HG02938 (cell line): ENCODE data around the gene DEFB124.
"Not testable (repeated sequence)": the region's sequence is repeated elsewhere in the genome, so short reads cannot be mapped to it uniquely, and the experiment has no call there.

Source experiments
- ATAC-seq: cut with Tn5 transposase; IDR thresholded peaks from one replicate; pipeline ENCODE4 v1.9.1; 2021; ENCODE audit warnings: mild to moderate bottlenecking, moderate library complexity; ENCODE audit not compliant: unreplicated experiment

DEFB124 gene, protein sequence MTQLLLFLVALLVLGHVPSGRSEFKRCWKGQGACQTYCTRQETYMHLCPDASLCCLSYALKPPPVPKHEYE

GRCh38 chr20:31474758-31475427, at the start of gene DEFB124, which contains the start of gene REM1:
DEFB124 (minus strand) TSS chr20:31475127; CDS start chr20:31473013, 2,114 bp downstream.
REM1 (plus strand) TSS chr20:31475288; CDS start chr20:31476446, 1,158 bp downstream.
- ATAC-seq, result no peak

DNA sequence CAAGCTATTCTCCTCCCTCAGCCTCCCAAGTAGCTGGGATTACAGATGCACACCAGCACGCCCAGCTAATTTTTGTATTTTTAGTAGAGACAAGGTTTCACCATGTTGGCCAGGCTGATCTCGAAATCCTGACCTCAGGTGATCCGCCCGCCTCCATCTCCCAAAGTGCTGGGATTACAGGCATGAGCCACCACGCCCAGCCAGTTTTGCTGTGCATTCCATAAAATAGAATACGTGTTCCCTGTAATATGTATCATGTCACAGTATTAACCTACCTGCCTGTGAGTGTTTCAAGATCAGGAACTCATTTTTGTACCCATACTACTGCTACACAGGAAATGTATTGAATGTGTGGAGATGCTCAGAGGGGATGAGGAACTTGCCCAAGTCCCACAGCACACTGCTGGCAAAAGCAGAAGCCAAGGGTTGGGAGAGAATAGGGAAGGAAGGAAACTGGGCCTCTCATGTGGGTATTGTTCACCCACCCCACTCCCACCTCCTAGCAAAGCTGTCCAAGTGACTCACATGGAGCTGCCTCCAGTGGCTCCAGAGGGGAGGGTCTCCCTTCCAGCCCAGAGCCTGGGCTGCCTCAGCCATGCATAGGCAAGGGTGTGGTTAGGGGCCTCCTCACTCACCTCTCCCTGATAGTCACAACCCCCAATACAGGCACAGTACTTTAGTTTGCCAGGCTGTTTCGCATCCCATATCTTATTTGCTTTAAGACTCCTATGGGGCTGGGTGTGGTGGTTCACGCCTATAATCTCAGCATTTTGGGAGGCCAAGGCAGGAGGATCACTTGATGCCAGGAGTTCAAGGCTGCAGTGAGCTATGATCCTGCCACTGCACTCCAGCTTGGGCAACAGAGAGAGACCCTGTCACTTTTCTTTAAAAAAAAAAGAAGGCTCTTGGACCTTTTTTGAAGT, 48.7 kb upstream of the DEFB124 start:
- ATAC-seq, result no peak

DNA sequence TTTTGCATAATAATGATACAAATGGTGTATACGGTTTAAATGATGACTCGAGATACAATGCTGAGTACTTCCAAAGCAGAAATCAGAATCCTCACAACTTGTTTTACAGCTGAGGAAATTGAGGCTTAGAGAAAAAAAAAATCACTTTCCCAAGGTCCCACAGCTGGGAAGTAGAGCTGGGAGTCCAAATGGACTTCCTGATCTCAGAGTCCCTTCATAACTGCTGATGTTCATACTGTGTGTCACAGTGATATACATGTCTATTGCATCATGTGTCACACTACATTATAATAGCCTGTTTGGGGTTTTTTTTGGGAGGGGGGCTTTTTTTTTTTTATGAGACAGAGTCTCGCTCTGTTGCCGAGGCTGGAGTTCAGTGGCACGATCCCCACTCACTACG, 47.8 kb upstream of the DEFB124 start:
- no peak for ATAC-seq

DNA sequence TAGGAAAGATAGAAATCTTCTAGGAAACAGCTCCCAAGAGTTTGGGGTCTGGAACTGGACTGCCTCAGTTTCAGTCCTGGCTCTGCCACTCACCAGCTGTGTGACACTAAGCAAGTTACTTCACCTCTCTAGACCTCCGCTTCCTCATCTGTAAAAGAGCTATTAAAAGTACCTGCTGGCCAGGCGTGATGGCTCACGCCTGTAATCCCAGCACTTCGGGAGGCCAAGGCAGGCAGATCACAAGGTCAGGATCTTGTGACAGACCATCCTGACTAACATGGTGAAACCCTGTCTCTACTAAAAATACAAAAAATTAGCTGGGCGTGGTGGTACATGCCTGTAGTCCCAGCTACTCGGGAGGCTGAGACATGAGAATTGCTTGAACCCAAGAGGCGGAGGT, 46.3 kb upstream of the DEFB124 start:
- ATAC-seq, result not testable (repeated sequence)

DNA sequence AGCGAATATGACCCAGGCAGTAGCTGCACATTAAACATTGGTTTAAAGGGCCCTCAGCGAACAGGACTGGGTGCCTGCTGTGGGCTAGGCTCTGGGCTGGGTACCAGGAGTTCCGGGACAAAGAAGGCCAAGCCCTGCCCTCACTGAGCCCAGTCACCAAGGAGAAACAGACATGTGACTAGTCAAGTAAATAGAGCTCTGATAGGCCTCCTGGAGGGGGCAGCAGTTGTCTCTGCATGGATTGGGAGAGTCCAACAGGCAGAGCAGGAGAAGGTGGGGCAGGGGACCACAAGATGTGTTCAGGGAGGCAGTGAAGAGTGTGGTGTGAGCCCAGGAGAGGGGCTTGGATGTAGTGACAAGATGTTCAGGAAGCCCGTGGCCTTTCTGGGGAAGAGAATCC, 42.4 kb upstream of the DEFB124 start:
- no peak for ATAC-seq

DNA sequence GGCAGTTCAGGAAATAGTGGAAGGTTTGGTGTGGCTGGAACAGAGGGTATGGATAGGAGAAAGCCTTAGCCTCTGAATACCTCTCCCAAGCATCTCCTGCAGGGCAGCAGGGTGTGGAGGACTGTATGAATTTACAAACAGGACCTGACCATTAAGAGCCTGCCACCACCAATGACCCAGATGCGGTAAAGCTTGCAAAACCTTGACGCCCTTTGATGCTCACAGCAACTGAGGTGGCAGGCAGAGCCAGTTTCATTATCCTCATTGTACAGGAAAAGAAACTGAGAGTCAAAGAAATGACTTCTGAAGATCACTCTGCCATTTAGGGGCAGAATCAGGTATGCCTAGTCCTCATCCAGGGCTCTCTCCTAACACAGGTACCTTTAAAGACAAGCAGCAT, 41.7 kb upstream of the DEFB124 start:
- ATAC-seq, result no peak

DNA sequence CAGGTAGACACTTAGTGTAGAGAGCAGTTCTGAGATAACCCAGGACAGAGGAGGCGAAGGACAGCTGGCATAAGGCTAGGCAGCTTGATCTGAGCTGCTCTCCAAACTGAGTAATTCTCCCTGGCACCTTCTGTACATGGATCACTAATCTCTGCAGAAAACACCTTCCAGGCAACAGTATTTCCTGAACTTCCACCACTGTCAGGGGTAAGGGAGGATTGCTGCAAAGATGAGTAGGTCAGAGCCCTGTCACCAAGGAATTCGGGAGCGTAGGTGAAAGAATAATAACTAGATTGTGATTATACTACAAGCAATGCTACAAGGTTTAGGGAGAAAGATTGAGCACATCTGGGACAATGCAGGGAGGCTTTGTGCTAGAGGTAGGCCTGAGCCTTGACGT, 41.2 kb upstream of the DEFB124 start:
- no peak for ATAC-seq

DNA sequence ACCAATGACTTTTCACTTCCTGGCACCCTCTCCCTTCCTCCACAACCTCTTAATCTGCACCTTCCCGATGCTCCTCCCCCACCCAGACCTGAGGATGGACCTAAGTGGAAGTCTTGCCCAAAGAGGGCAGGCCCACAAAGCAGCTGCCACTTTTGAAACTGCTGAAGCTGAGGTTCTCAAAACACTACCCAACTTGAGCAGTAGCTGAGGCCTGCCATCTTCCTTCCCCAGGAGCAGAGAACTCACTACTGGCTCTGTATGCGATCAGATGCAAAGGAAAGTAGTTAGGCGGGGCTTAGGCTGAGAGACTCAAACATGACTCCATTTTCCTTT, 40.8 kb upstream of the DEFB124 start:
- no peak for ATAC-seq

- ATAC-seq, result no peak
Measured at GRCh38 chr20:31515072-31515774, 40.3 kb upstream of the DEFB124 start.

GRCh38 chr20:31514154-31515071, 39.5 kb upstream of the DEFB124 start, which contains the start of gene HM13:
HM13 (plus strand) TSS chr20:31514442; CDS start chr20:31514552, 110 bp downstream.
- peak; percentile 79 for ATAC-seq

- no peak for ATAC-seq
Measured at GRCh38 chr20:31508517-31509244, 33.8 kb upstream of the DEFB124 start.

GRCh38 chr20:31505903-31506302, 31.0 kb upstream of the DEFB124 start:
- ATAC-seq, result no peak

DNA sequence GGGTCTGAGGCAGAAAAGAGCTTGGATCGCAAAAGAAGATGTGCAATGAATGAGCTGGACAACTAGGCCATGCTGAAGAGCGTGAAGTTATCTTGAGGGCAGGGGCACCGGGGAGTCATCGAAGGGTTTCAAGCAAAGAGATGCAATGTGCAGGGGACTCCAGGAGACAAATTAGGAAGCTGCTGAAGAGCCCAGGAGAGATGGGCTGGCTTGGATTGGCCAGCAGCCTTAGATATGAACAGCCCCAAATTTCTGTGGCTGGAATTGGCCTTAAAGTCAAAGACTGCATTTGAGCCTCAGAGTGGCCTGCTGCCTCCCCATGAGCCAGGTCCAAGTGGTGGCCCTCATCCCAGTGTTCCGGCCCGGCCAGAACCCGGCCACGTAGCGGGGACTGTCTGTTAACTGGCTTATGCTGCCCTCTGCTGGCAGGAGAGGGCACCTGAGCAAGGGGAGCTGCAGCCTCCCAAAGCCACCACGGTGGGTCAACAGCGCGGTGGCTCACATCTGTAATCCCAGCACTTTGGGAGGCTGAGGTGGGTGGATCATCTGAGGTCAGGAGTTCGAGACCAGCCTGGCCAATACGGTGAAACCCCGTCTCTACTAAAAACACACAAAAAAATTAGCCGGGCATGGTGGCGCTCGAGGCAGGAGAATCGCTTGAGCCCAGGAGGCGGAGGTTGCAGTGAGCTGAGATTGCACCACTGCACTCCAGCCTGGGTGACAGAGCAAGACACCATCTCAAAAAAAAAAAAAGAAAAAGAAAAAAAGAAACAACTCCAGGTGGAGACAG, 28.2 kb upstream of the DEFB124 start:
- peak; percentile 91 for ATAC-seq

- no peak for ATAC-seq
Measured at GRCh38 chr20:31500527-31500926, 25.6 kb upstream of the DEFB124 start.

- ATAC-seq, result no peak
Measured at GRCh38 chr20:31497838-31498540, 23.1 kb upstream of the DEFB124 start.

DNA sequence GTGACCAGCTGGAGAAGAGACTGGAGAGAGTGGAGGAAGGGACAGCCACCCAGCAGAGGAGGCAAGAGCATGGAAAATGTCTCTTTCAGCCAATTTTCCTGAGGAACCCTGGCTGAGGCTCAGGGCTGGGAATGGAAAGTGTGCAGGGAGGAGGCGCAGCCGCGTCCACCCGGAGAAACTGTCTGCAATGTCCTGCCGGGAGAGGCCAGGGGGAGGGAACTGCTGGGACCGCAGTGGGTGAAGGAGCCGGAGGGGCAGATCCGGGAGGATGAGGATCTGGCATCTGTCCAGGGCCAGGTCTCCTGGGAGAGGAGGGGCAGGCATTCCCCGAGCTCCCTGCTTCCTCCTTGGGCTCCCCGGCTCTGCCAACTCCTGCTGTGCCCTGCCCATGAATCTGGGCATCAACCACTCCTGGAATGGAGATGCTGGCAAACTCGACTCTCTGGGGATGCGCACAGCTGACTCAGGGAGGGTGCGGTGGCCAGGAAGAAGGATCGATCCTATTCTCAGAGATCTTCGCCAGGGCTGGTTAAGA, 21.9 kb upstream of the DEFB124 start:
- ATAC-seq, result no peak

DNA sequence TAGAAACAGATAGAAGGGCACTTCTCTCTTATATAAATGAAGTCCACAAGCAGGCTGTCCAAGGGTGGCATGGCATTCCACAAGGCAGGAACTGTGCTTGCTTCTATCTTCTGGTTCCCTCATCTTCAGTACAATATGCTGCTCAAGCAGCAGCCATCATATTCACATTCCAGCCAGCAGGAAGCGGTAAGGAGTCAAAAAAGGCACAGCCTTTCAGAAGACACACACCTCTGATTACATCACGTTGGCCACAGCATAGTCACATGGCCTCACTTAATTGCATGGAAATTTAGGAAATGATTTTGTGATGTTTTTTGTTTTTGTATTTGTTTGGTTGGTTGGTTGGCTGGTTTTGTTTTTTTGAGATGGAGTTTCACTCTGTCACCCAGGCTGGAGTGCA, 19.2 kb upstream of the DEFB124 start:
- ATAC-seq, result no peak

- ATAC-seq, result no peak
Measured at GRCh38 chr20:31490752-31491151, 15.8 kb upstream of the DEFB124 start.
